HG03457 (cell line): ENCODE measurements around the gene KCNQ5.
"Not testable (repeated sequence)": the region's sequence is repeated elsewhere in the genome, so short reads cannot be mapped to it uniquely, and the experiment has no call there.

ENCODE experiments used
- ATAC-seq: cut with Tn5 transposase; IDR thresholded peaks from one replicate; pipeline ENCODE4 v1.9.1; 2021; ENCODE audit warnings: moderate number of reproducible peaks; ENCODE audit not compliant: unreplicated experiment

Gene KCNQ5

GRCh38 chr6:72890671-72891070, 268.8 kb downstream of the KCNQ5 start:
- no peak for ATAC-seq

GRCh38 chr6:72892901-72893300, 271.0 kb downstream of the KCNQ5 start:
- no peak for ATAC-seq

GRCh38 chr6:72894091-72894490, 272.2 kb downstream of the KCNQ5 start:
- no peak for ATAC-seq

- ATAC-seq = not testable (repeated sequence)
Observed at GRCh38 chr6:72898313-72898712, 276.4 kb downstream of the KCNQ5 start.

GRCh38 chr6:72905705-72906478, 284.0 kb downstream of the KCNQ5 start:
- ATAC-seq = no peak

- no peak for ATAC-seq
Observed at GRCh38 chr6:72911463-72912155, 289.7 kb downstream of the KCNQ5 start.

- no peak for ATAC-seq
Observed at GRCh38 chr6:72913797-72914196, 291.9 kb downstream of the KCNQ5 start.

- ATAC-seq = no peak
Observed at GRCh38 chr6:72916298-72916697, 294.4 kb downstream of the KCNQ5 start.

- no peak for ATAC-seq
Observed at GRCh38 chr6:72916906-72917305, 295.0 kb downstream of the KCNQ5 start.

- no peak for ATAC-seq
Observed at GRCh38 chr6:72922401-72922800, 300.5 kb downstream of the KCNQ5 start.

- no peak for ATAC-seq
Observed at GRCh38 chr6:72925136-72925535, 303.3 kb downstream of the KCNQ5 start.

- ATAC-seq = no peak
Observed at GRCh38 chr6:72930556-72931132, 308.8 kb downstream of the KCNQ5 start.

GRCh38 chr6:72931325-72931887, 309.5 kb downstream of the KCNQ5 start:
- no peak for ATAC-seq

- no peak for ATAC-seq
Observed at GRCh38 chr6:72933233-72933632, 311.4 kb downstream of the KCNQ5 start.

- no peak for ATAC-seq
Observed at GRCh38 chr6:72936766-72937559, 315.1 kb downstream of the KCNQ5 start.

- no peak for ATAC-seq
Observed at GRCh38 chr6:72938104-72938503, 316.2 kb downstream of the KCNQ5 start.

GRCh38 chr6:72939004-72939403, 317.1 kb downstream of the KCNQ5 start:
- ATAC-seq = no peak

GRCh38 chr6:72940265-72940664, 318.4 kb downstream of the KCNQ5 start:
- no peak for ATAC-seq

GRCh38 chr6:72941263-72941662, 319.4 kb downstream of the KCNQ5 start:
- no peak for ATAC-seq

- no peak for ATAC-seq
Observed at GRCh38 chr6:72941751-72942150, 319.9 kb downstream of the KCNQ5 start.

GRCh38 chr6:72943699-72944098, 321.8 kb downstream of the KCNQ5 start:
- ATAC-seq = no peak
